Neural progenitor cell (in vitro differentiated cells): ENCODE data around the gene TEPSIN. TPM values are rescaled to one million over a fixed set of nuclear protein-coding genes. Genes with fewer than 3 reads are reported as not detected.

Experiments
- DNase-seq: peaks from one replicate; pipeline ENCODE4 v3.0.0-alpha.2; 2016; ENCODE audit warnings: low spot score
- H2AFZ ChIP-seq: fragments of 200-600 bp; sonication (generic); replicated peaks from 2 replicates; pipeline ENCODE4 v1.6.1; 2016; ENCODE audit warnings: antibody characterized with exemption
- H3F3A ChIP-seq: fragments of 200-600 bp; sonication (generic); 2 replicates; pipeline ENCODE4 v1.6.1; 2016; ENCODE audit warnings: antibody characterized with exemption, low read depth
- H3K27ac ChIP-seq: fragments of 200-600 bp; sonication (generic); 2 replicates; pipeline ENCODE4 v1.5.1; 2016; ENCODE audit warnings: mild to moderate bottlenecking
- H3K27me3 ChIP-seq: fragments of 200-600 bp; sonication (generic); 2 replicates; pipeline ENCODE4 v1.6.1; 2016; ENCODE audit warnings: mild to moderate bottlenecking, moderate library complexity
- H3K36me3 ChIP-seq: fragments of 200-600 bp; sonication (generic); 2 replicates; pipeline ENCODE4 v1.5.1; 2016
- H3K4me1 ChIP-seq: fragments of 200-600 bp; sonication (generic); 2 replicates; pipeline ENCODE4 v1.6.1; 2016; ENCODE audit warnings: mixed run types
- H3K4me2 ChIP-seq: fragments of 200-600 bp; sonication (generic); 2 replicates; pipeline ENCODE4 v1.6.1; 2016
- H3K4me3 ChIP-seq: fragments of 200-600 bp; sonication (generic); 2 replicates; pipeline ENCODE4 v1.5.1; 2016
- H3K79me2 ChIP-seq: fragments of 200-600 bp; sonication (generic); 2 replicates; pipeline ENCODE4 v1.6.1; 2016; ENCODE audit warnings: low read depth
- H3K9ac ChIP-seq: fragments of 200-600 bp; sonication (generic); 2 replicates; pipeline ENCODE4 v1.6.1; 2016
- H3K9me3 ChIP-seq: fragments of 200-600 bp; sonication (generic); 2 replicates; pipeline ENCODE4 v1.5.1; 2016; ENCODE audit warnings: low read depth
- H4K20me1 ChIP-seq: fragments of 200-600 bp; sonication (generic); 2 replicates; pipeline ENCODE4 v1.6.1; 2016; ENCODE audit warnings: low read depth
- H3K27ac Mint-ChIP-seq: 3 replicates; pipeline ENCODE4 v1.8.0; 2021; ENCODE audit warnings: mixed read lengths
- H3K27me3 Mint-ChIP-seq: 2 replicates; pipeline ENCODE4 v1.8.0; 2022; ENCODE audit warnings: low read depth, mild to moderate bottlenecking, inconsistent platforms, moderate library complexity, mixed read lengths; ENCODE audit not compliant: insufficient read depth
- H3K36me3 Mint-ChIP-seq: 3 replicates; pipeline ENCODE4 v1.8.0; 2021; ENCODE audit warnings: mixed read lengths
- H3K4me1 Mint-ChIP-seq: 3 replicates; pipeline ENCODE4 v1.8.0; 2021; ENCODE audit warnings: mixed read lengths
- H3K4me3 Mint-ChIP-seq: 3 replicates; pipeline ENCODE4 v1.8.0; 2021; ENCODE audit warnings: mild to moderate bottlenecking, moderate library complexity, mixed read lengths
- H3K9me3 Mint-ChIP-seq: 3 replicates; pipeline ENCODE4 v1.8.0; 2020; ENCODE audit warnings: mixed read lengths
- CTCF ChIP-seq: fragments of 200-600 bp; sonication (generic); IDR thresholded peaks from 2 replicates; pipeline ENCODE4 v1.5.1; 2017; ENCODE audit warnings: antibody characterized with exemption, mild to moderate bottlenecking
- EZH2 ChIP-seq: fragments of 200-600 bp; sonication (generic); IDR thresholded peaks from 2 replicates; pipeline ENCODE4 v1.6.1; 2017; ENCODE audit warnings: antibody characterized with exemption, mild to moderate bottlenecking, moderate library complexity
- EZH2phosphoT487 ChIP-seq: fragments of 200-600 bp; sonication (generic); IDR thresholded peaks from 2 replicates; pipeline ENCODE4 v1.6.1; 2017; ENCODE audit warnings: antibody characterized with exemption
- total RNA-seq: library from RNA; depleted of rRNA; stranded (reverse); fragments of >200 nt; gene quantifications from 2 replicates; pipeline ENCODE4 v1.2.3, GENCODE V29; 2015; ENCODE audit warnings: low replicate concordance

Gene TEPSIN
- total RNA-seq, 1 donor from 2014 or later = 20.6 TPM

GRCh38 chr17:81190591-81190990 is 48.3 kb downstream of the TEPSIN start:
- no peak overlapping the region for H3K4me3 ChIP-seq
- TF ChIP-seq EZH2phosphoT487 = no peak

GRCh38 chr17:81189670-81190530 is 49.0 kb downstream of the TEPSIN start:
- H3K9ac ChIP-seq = no peak overlapping the region
- no peak overlapping the region for H2AFZ ChIP-seq
- Mint-ChIP-seq H3K4me1 (no peaks in the 10 kb centered on the region), H3K9me3 (no peaks in the 10 kb centered on the region), H3K27ac (no peak overlapping the region), H3K4me3 (no peak overlapping the region), H3K36me3 (no peaks in the 10 kb centered on the region), H3K27me3 (peaks cover 7% of the 10 kb centered on the region)
- no peak overlapping the region for H3K27ac ChIP-seq
- no peaks in the 10 kb centered on the region for H3K27me3 ChIP-seq
- H3K36me3 ChIP-seq = no peaks in the 10 kb centered on the region
- H3F3A ChIP-seq = peaks cover 5% of the 10 kb centered on the region
- peak; percentile 49 for DNase-seq
- H3K4me2 ChIP-seq = no peak overlapping the region
- no peaks in the 10 kb centered on the region for H4K20me1 ChIP-seq
- no peak overlapping the region for H3K4me3 ChIP-seq
- H3K4me1 ChIP-seq = peaks cover 3% of the 10 kb centered on the region
- no peaks in the 10 kb centered on the region for H3K9me3 ChIP-seq
- H3K79me2 ChIP-seq = no peaks in the 10 kb centered on the region
- TF ChIP-seq CTCF = peak; percentile 40
- TF ChIP-seq EZH2phosphoT487 = no peak
- no peak for TF ChIP-seq EZH2

More at GRCh38 chr17:81190591-81190990, 48.3 kb downstream of the TEPSIN start:
- Mint-ChIP-seq H3K4me3 (no peak overlapping the region), H3K4me1 (no peaks in the 10 kb centered on the region), H3K27ac (no peak overlapping the region), H3K27me3 (peaks cover 7% of the 10 kb centered on the region), H3K9me3 (no peaks in the 10 kb centered on the region), H3K36me3 (no peaks in the 10 kb centered on the region)
- no peak overlapping the region for H3K4me2 ChIP-seq
- H3K9me3 ChIP-seq = no peaks in the 10 kb centered on the region
- H4K20me1 ChIP-seq = no peaks in the 10 kb centered on the region
- H3K4me1 ChIP-seq = no peaks in the 10 kb centered on the region
- H2AFZ ChIP-seq = no peak overlapping the region
- no peaks in the 10 kb centered on the region for H3K36me3 ChIP-seq
- no peak overlapping the region for H3K27ac ChIP-seq
- DNase-seq = no peak
- H3F3A ChIP-seq = no peaks in the 10 kb centered on the region
- H3K9ac ChIP-seq = no peak overlapping the region
- H3K27me3 ChIP-seq = no peaks in the 10 kb centered on the region
- H3K79me2 ChIP-seq = no peaks in the 10 kb centered on the region

- Histone ChIP-seq H3K79me2 (no peaks in the 10 kb centered on the region), H2AFZ (no peak overlapping the region), H3K4me1 (peaks cover 8% of the 10 kb centered on the region), H3K4me3 (no peak overlapping the region), H3K27me3 (no peaks in the 10 kb centered on the region), H3K36me3 (no peaks in the 10 kb centered on the region), H3K4me2 (no peak overlapping the region), H3K9me3 (no peaks in the 10 kb centered on the region), H4K20me1 (no peaks in the 10 kb centered on the region), H3K27ac (no peak overlapping the region), H3F3A (peaks cover 5% of the 10 kb centered on the region), H3K9ac (no peak overlapping the region)
- H3K4me3 Mint-ChIP-seq = no peak overlapping the region
- peak overlapping the region; percentile 29 for H3K27ac Mint-ChIP-seq
- peaks cover 7% of the 10 kb centered on the region for H3K27me3 Mint-ChIP-seq
- H3K4me1 Mint-ChIP-seq = no peaks in the 10 kb centered on the region
- H3K36me3 Mint-ChIP-seq = no peaks in the 10 kb centered on the region
- TF ChIP-seq EZH2 (no peak), CTCF (no peak), EZH2phosphoT487 (no peak)
- DNase-seq = no peak
- no peaks in the 10 kb centered on the region for H3K9me3 Mint-ChIP-seq
Observed at GRCh38 chr17:81189016-81189415, 49.8 kb downstream of the TEPSIN start.

GRCh38 chr17:81188491-81188840 is 50.4 kb downstream of the TEPSIN start:
- TF ChIP-seq CTCF (no peak), EZH2 (no peak), EZH2phosphoT487 (no peak)
- no peak overlapping the region for H3K4me3 ChIP-seq
- no peaks in the 10 kb centered on the region for H3K36me3 ChIP-seq

More at GRCh38 chr17:81188491-81188840, 50.4 kb downstream of the TEPSIN start:
- no peaks in the 10 kb centered on the region for H3K9me3 ChIP-seq
- no peak overlapping the region for H2AFZ ChIP-seq
- no peaks in the 10 kb centered on the region for H3K27me3 ChIP-seq
- peaks cover 7% of the 10 kb centered on the region for H3K27me3 Mint-ChIP-seq
- H3K4me2 ChIP-seq = no peak overlapping the region
- H3K9me3 Mint-ChIP-seq = no peaks in the 10 kb centered on the region
- H3K4me1 Mint-ChIP-seq = no peaks in the 10 kb centered on the region
- H3K79me2 ChIP-seq = no peaks in the 10 kb centered on the region
- no peak for DNase-seq
- H3K4me3 Mint-ChIP-seq = no peak overlapping the region
- no peak overlapping the region for H3K9ac ChIP-seq
- H4K20me1 ChIP-seq = no peaks in the 10 kb centered on the region
- H3K4me1 ChIP-seq = peaks cover 8% of the 10 kb centered on the region
- no peaks in the 10 kb centered on the region for H3K36me3 Mint-ChIP-seq
- peaks cover 5% of the 10 kb centered on the region for H3F3A ChIP-seq
- H3K27ac ChIP-seq = no peak overlapping the region
- no peak overlapping the region for H3K27ac Mint-ChIP-seq
